H1 (cell line): ENCODE results near the gene ALOX5AP. TPM values are rescaled to one million over a fixed set of nuclear protein-coding genes. Genes with fewer than 3 reads are reported as not detected.

Source experiments
- CTCF ChIA-PET: fragments of 300-600 bp; sonication (Branson Sonifier 250); formaldehyde crosslinking; loops from one replicate; lab custom pipeline; 2021; ENCODE audit not compliant: partially characterized antibody; lab: Charles Lee
- POLR2A ChIA-PET: fragments of 300-600 bp; sonication (Branson Sonifier 250); formaldehyde crosslinking; loops from one replicate; lab custom pipeline; 2021; ENCODE audit warnings: inconsistent platforms; ENCODE audit not compliant: partially characterized antibody; lab: Charles Lee
- DNase-seq, 2 experiments: peaks; one replicate each; pipeline versions ENCODE4 v3.0.0 to v3.0.0-alpha.2; 2010 to 2022; ENCODE audit warnings: low spot score in 2 of 2, low read depth in 1 of 2, mixed read lengths in 1 of 2
- FAIRE-seq: peaks from 2 replicates; lab custom pipeline; 2011; peaks lifted over from hg19 to GRCh38; lab: Jason Lieb, UNC
- H2AFZ ChIP-seq: 2 replicates; pipeline ENCODE4 v1.8.1; 2012; ENCODE audit warnings: low read length, inconsistent platforms
- H2AK5ac ChIP-seq: 2 replicates; pipeline ENCODE4 v1.6.1; 2013; ENCODE audit warnings: low read depth, low read length
- H2BK120ac ChIP-seq: replicated peaks from 2 replicates; pipeline ENCODE3; 2013; ENCODE audit warnings: low read depth, low read length, inconsistent platforms
- H2BK12ac ChIP-seq: 2 replicates; pipeline ENCODE4 v1.6.1; 2013; ENCODE audit warnings: low read depth, low read length
- H2BK15ac ChIP-seq: 2 replicates; pipeline ENCODE4 v1.6.1; 2013; ENCODE audit warnings: low read length
- H2BK20ac ChIP-seq: 2 replicates; pipeline ENCODE4 v1.6.1; 2013; ENCODE audit warnings: low read length
- H2BK5ac ChIP-seq: 2 replicates; pipeline ENCODE4 v1.6.1; 2013; ENCODE audit warnings: low read depth, low read length
- H3K14ac ChIP-seq: 2 replicates; pipeline ENCODE4 v1.6.1; 2013; ENCODE audit warnings: inconsistent platforms; ENCODE audit not compliant: insufficient read length
- H3K18ac ChIP-seq: 2 replicates; pipeline ENCODE4 v1.6.1; 2013; ENCODE audit warnings: low read length; ENCODE audit errors: extremely low read depth
- H3K23ac ChIP-seq: 2 replicates; pipeline ENCODE4 v1.6.1; 2013; ENCODE audit warnings: inconsistent platforms; ENCODE audit not compliant: insufficient read length
- H3K23me2 ChIP-seq: 2 replicates; pipeline ENCODE4 v1.6.1; 2013; ENCODE audit warnings: low read depth, low read length
- H3K27ac ChIP-seq: 2 replicates; pipeline ENCODE4 v1.6.1; 2011; ENCODE audit warnings: low read depth, low read length, inconsistent platforms
- H3K27me3 ChIP-seq, 4 experiments: replicated peaks in 1 of 4; 1 replicate in 1 of 4; 2 replicates in 3 of 4; pipeline versions ENCODE4 v1.6.1 to v1.8.1; 2011 to 2013; ENCODE audit warnings: low read length in 3 of 4, mild to moderate bottlenecking in 3 of 4, inconsistent platforms in 2 of 4, mixed read lengths in 2 of 4, moderate library complexity in 1 of 4; ENCODE audit not compliant: control insufficient read depth in 3 of 4, insufficient read depth in 3 of 4; ENCODE audit errors: extremely low read depth in 1 of 4
- H3K36me3 ChIP-seq, 4 experiments: 2 replicates each; pipeline versions ENCODE4 v1.6.1 to v1.8.1; 2011 to 2013; ENCODE audit warnings: mild to moderate bottlenecking in 4 of 4, low read length in 3 of 4, moderate library complexity in 2 of 4, control low read depth in 1 of 4, inconsistent platforms in 1 of 4; ENCODE audit not compliant: insufficient read depth in 4 of 4, control insufficient read depth in 2 of 4
- H3K4ac ChIP-seq: replicated peaks from 2 replicates; pipeline ENCODE3; 2013; ENCODE audit warnings: low read length, low read depth, mixed read lengths, inconsistent platforms; ENCODE audit not compliant: insufficient read length
- H3K4me1 ChIP-seq, 4 experiments: replicated peaks in 1 of 4; 1 replicate in 1 of 4; 2 replicates in 3 of 4; pipeline versions ENCODE4 v1.6.1 to v1.8.1; 2011 to 2013; ENCODE audit warnings: low read length in 3 of 4, inconsistent platforms in 2 of 4, mixed read lengths in 1 of 4; ENCODE audit not compliant: insufficient read depth in 4 of 4, control insufficient read depth in 3 of 4
- H3K4me2 ChIP-seq, 2 experiments: 2 replicates each; pipeline versions ENCODE4 v1.6.1 to v1.8.1; 2011 to 2013; ENCODE audit warnings: low read depth in 2 of 2, low read length in 2 of 2, control low read depth in 1 of 2, inconsistent platforms in 1 of 2, mild to moderate bottlenecking in 1 of 2; ENCODE audit not compliant: insufficient read depth in 1 of 2
- H3K4me3 ChIP-seq, 4 experiments: fragments of 200-600, 300-600 bp in 1 of 4; sonication (generic), shearing (Covaris generic), sonication (Bioruptor Twin) in 1 of 4; 2 replicates each; pipeline versions ENCODE4 v1.5.1 to v1.8.1; 2011 to 2016; ENCODE audit warnings: low read length in 4 of 4, low read depth in 3 of 4, control low read depth in 2 of 4, inconsistent platforms in 2 of 4, mild to moderate bottlenecking in 2 of 4, mixed read lengths in 1 of 4, moderate library complexity in 1 of 4; ENCODE audit not compliant: insufficient read depth in 2 of 4; ENCODE audit errors: extremely low read depth in 1 of 4
- H3K56ac ChIP-seq: replicated peaks from 2 replicates; pipeline ENCODE3; 2013; ENCODE audit warnings: low read depth, mild to moderate bottlenecking, mixed read lengths, low read length, inconsistent platforms; ENCODE audit not compliant: insufficient read length
- H3K79me1 ChIP-seq: 2 replicates; pipeline ENCODE4 v1.6.1; 2013; ENCODE audit warnings: low read depth, low read length, control low read depth
- H3K79me2 ChIP-seq, 2 experiments: 2 replicates each; pipeline versions ENCODE4 v1.6.1 to v1.8.1; 2012 to 2013; ENCODE audit warnings: low read length in 2 of 2, mild to moderate bottlenecking in 2 of 2, inconsistent platforms in 1 of 2; ENCODE audit not compliant: insufficient read depth in 2 of 2, control insufficient read depth in 1 of 2
- H3K9ac ChIP-seq, 4 experiments: replicated peaks in 1 of 4; 1 replicate in 1 of 4; 2 replicates in 3 of 4; pipeline versions ENCODE4 v1.6.1 to v1.8.1; 2011 to 2013; ENCODE audit warnings: low read depth in 3 of 4, low read length in 3 of 4, control low read depth in 2 of 4, mild to moderate bottlenecking in 2 of 4, moderate library complexity in 2 of 4, inconsistent platforms in 1 of 4; ENCODE audit errors: extremely low read depth in 1 of 4
- H3K9me3 ChIP-seq, 2 experiments: 2 replicates each; pipeline versions ENCODE4 v1.6.1 to v1.8.1; 2012 to 2013; ENCODE audit warnings: mild to moderate bottlenecking in 2 of 2, moderate library complexity in 2 of 2, control low read depth in 1 of 2, inconsistent platforms in 1 of 2, low read depth in 1 of 2, low read length in 1 of 2, mixed read lengths in 1 of 2; ENCODE audit not compliant: insufficient read depth in 2 of 2
- H4K20me1 ChIP-seq, 2 experiments: replicated peaks in 1 of 2; 2 replicates each; pipeline versions ENCODE3 to v1.8.1; 2011 to 2013; ENCODE audit warnings: inconsistent platforms in 2 of 2, low read length in 2 of 2, mild to moderate bottlenecking in 1 of 2; ENCODE audit not compliant: insufficient read depth in 2 of 2, control insufficient read depth in 1 of 2
- H4K5ac ChIP-seq: 2 replicates; pipeline ENCODE4 v1.6.1; 2013; ENCODE audit warnings: low read length, low read depth, mixed read lengths, inconsistent platforms; ENCODE audit not compliant: insufficient read length
- H4K8ac ChIP-seq: 2 replicates; pipeline ENCODE4 v1.8.0; 2013; ENCODE audit warnings: mild to moderate bottlenecking, moderate library complexity, low read length, inconsistent platforms; ENCODE audit not compliant: insufficient read depth; ENCODE audit errors: extremely low read depth
- H4K91ac ChIP-seq: replicated peaks from 2 replicates; pipeline ENCODE3; 2013; ENCODE audit warnings: low read length, mixed read lengths, inconsistent platforms; ENCODE audit not compliant: insufficient read length
- ASH2L ChIP-seq: fragments of 200-600, 300-600 bp; sonication (generic); IDR thresholded peaks from one replicate; pipeline ENCODE4 v1.7.1; 2017; ENCODE audit warnings: low read length
- CTBP2 ChIP-seq: IDR thresholded peaks from 2 replicates; pipeline ENCODE4 v1.7.0; 2011; ENCODE audit warnings: borderline replicate concordance, mild to moderate bottlenecking, moderate library complexity, mixed read lengths, low read length; ENCODE audit not compliant: insufficient read depth, insufficient read length
- NANOG ChIP-seq: IDR thresholded peaks from 2 replicates; pipeline ENCODE4 v1.6.1; 2011; ENCODE audit warnings: low read length, low read depth, mild to moderate bottlenecking, inconsistent platforms; ENCODE audit not compliant: insufficient read depth, poor library complexity, severe bottlenecking
- TCF12 ChIP-seq: IDR thresholded peaks from 2 replicates; pipeline ENCODE4 v1.6.1; 2011; ENCODE audit warnings: low read depth, mild to moderate bottlenecking, low read length
- WGBS, 2 experiments: shearing (Covaris generic) in 1 of 2; methylation state at CpG; one replicate each; pipeline versions ENCODE4 v1.1.6 to v1.1.7; 2013 to 2015; ENCODE audit warnings: low lambda C conversion rate in 2 of 2, mixed read lengths in 2 of 2, inconsistent platforms in 1 of 2, low coverage in 1 of 2, missing lambda C conversion rate in 1 of 2; ENCODE audit not compliant: insufficient replicate concordance in 2 of 2, insufficient coverage in 1 of 2, insufficient read length in 1 of 2; ENCODE audit errors: extremely low coverage in 1 of 2, missing lambda C conversion rate in 1 of 2; 5-methylcytosine and 5-hydroxymethylcytosine counted together
- polyA plus RNA-seq, 7 experiments: library from polyadenylated mRNA; depleted of rRNA in 3 of 7; stranded (reverse) in 5 of 7; unstranded in 2 of 7; fragments of >200 nt in 5 of 7; fragments of 200-250 nt in 2 of 7; gene quantifications; 1 replicate in 5 of 7; 2 replicates in 1 of 7; 4 replicates in 1 of 7; pipeline versions ENCODE4 v1.2.1 to v1.2.3, GENCODE V29; 2011 to 2013; ENCODE audit warnings: missing spikeins in 2 of 7, mixed read lengths in 2 of 7
- total RNA-seq: library from RNA; stranded (reverse); fragmentation: NEBNext Ultra II Directional; extraction: Animal tissue kit (Norgen Biotek cat#: 25700); gene quantifications from 2 replicates; pipeline ENCODE4 v1.2.1, GENCODE V29; 2021
- TF ChIP-seq, protein P1 (sequence below), 3 experiments: IDR thresholded peaks; 1 replicate in 2 of 3; 2 replicates in 1 of 3; pipeline versions ENCODE4 v1.5.1 to v1.6.1; 2011; ENCODE audit warnings: low read length in 3 of 3, mild to moderate bottlenecking in 3 of 3, inconsistent platforms in 2 of 3, low read depth in 1 of 3, moderate library complexity in 1 of 3; ENCODE audit not compliant: insufficient read depth in 1 of 3; ENCODE audit errors: control extremely low read depth in 1 of 3

ALOX5AP gene
- total and polyA plus RNA-seq, 2 of the 8 experiments (the other 6 are each of a cell fraction or from before 2014, with no cell fraction given), result not detected

DNA sequence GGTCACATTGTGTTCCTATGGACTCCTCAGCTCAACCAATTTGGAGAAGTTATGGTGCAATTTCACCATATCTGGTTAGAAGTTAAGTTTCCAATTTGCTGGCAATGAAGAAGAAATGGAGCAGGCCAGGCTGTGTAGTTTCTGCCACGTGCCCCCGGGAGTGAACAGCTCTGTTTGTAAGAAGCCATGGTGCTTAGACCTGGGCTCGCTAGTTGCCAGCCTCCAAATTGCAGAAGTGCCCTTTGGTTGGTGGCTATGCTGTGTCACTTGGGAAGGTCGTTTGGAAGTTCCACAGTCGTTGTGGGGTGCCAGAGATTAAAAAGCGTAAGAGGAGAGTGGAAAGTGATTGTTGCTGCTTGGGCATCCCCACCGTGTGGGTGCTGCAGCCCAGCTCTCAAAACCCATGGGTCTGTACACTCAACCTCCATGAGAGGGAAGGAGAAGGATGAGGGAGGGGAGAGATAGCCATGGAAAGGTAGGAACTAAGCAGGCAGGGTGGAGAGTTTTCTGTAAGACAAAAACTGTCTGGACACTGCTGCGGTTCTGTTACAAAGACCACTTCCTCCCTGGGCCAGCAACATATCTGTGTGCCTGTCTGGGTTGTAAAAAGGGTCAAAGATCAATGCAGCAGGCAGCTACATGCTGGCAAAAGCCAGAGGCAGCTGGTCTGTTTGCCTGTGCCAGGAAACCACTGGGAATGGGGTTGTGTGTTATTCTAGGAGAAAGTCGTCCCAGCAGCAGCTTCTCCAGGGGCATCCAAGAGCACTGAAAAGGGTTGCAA lies 10.8 kb downstream of the ALOX5AP start:
- no peak overlapping the region for H4K5ac ChIP-seq
- no peak overlapping the region for H3K9ac ChIP-seq
- H3K79me2 ChIP-seq, result no peaks in the 10 kb centered on the region
- H2AK5ac ChIP-seq, result no peak overlapping the region
- H4K20me1 ChIP-seq, result no peaks in the 10 kb centered on the region
- peak overlapping the region; percentile 19; the same call in 1 of the 2 replicates for H2AFZ ChIP-seq
- no peak overlapping the region for H2BK20ac ChIP-seq
- no peak overlapping the region for H3K23ac ChIP-seq
- no peak overlapping the region for H2BK15ac ChIP-seq
- FAIRE-seq (no peak), DNase-seq (no peak)
- no peak overlapping the region for H4K8ac ChIP-seq
- no peaks in the 10 kb centered on the region for H3K27me3 ChIP-seq
- H3K4me2 ChIP-seq, result no peak overlapping the region
- H3K36me3 ChIP-seq, result no peaks in the 10 kb centered on the region
- H3K79me1 ChIP-seq, result no peaks in the 10 kb centered on the region
- TF ChIP-seq NANOG (no peak), ASH2L (no peak), TCF12 (no peak), CTBP2 (no peak)
- TF ChIP-seq, protein P1, sequence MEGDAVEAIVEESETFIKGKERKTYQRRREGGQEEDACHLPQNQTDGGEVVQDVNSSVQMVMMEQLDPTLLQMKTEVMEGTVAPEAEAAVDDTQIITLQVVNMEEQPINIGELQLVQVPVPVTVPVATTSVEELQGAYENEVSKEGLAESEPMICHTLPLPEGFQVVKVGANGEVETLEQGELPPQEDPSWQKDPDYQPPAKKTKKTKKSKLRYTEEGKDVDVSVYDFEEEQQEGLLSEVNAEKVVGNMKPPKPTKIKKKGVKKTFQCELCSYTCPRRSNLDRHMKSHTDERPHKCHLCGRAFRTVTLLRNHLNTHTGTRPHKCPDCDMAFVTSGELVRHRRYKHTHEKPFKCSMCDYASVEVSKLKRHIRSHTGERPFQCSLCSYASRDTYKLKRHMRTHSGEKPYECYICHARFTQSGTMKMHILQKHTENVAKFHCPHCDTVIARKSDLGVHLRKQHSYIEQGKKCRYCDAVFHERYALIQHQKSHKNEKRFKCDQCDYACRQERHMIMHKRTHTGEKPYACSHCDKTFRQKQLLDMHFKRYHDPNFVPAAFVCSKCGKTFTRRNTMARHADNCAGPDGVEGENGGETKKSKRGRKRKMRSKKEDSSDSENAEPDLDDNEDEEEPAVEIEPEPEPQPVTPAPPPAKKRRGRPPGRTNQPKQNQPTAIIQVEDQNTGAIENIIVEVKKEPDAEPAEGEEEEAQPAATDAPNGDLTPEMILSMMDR (IDR thresholded peaks at IDR 0.05; ENCODE audit: control extremely low read depth in 1 of 3, insufficient read depth in 1 of 3, low read depth in 1 of 3, low read length in 3 of 3), result no peak
- POLR2A ChIA-PET, result no interaction called here
- H3K27ac ChIP-seq, result no peak overlapping the region
- WGBS, 2 experiments, result 94% methylated on average over 9 of the region's 9 CpGs; no CpG with 5 or more reads in 1 of the 2 experiments
- no peak overlapping the region for H3K4me3 ChIP-seq
- CTCF ChIA-PET, result interaction anchor here (1.0 to 1.6 kb wide), 2 partner anchors 11 to 20 kb away, joined by 3 to 4 read pairs; no protein-coding TSS in a partner anchor
- no peak overlapping the region for H2BK12ac ChIP-seq
- no peak overlapping the region for H3K56ac ChIP-seq
- H3K23me2 ChIP-seq, result no peaks in the 10 kb centered on the region
- no peak overlapping the region for H4K91ac ChIP-seq
- no peak overlapping the region for H3K18ac ChIP-seq
- H2BK5ac ChIP-seq, result no peak overlapping the region
- H3K9me3 ChIP-seq, result no peaks in the 10 kb centered on the region
- peaks cover 0 to 3% (median 0%) of the 10 kb centered on the region in 4 experiments; a peak in 1 of 7 replicates for H3K4me1 ChIP-seq
- no peak overlapping the region for H3K4ac ChIP-seq
- H3K14ac ChIP-seq, result no peak overlapping the region
- H2BK120ac ChIP-seq, result no peak overlapping the region
